Activated CD8-positive, alpha-beta T cell treated with anti-CD3 and anti-CD28 coated beads for 36 hours (primary cell): ENCODE measurements around the gene ABCA13. TPM values are rescaled to one million over a fixed set of nuclear protein-coding genes. Genes with fewer than 3 reads are reported as not detected.

ENCODE experiments used
- ATAC-seq: fragments of 200-7000 bp; cut with Tn5 transposase; one replicate; pipeline ENCODE4 v1.10.0; 2021; ENCODE audit warnings: mild to moderate bottlenecking, moderate library complexity
- CTCF ChIA-PET: fragments of 350-600 bp; sonication (Branson Sonifier 250); formaldehyde crosslinking; loops from one replicate; lab custom pipeline; 2021; ENCODE audit warnings: antibody characterized with exemption; lab: Charles Lee
- POLR2A ChIA-PET: fragments of 350-600 bp; sonication (Branson Sonifier 250); formaldehyde crosslinking; loops from one replicate; lab custom pipeline; 2021; ENCODE audit warnings: antibody characterized with exemption; lab: Charles Lee
- DNase-seq: peaks from one replicate; pipeline ENCODE4 v3.0.0-alpha.2; 2020
- H3K27ac Mint-ChIP-seq: one replicate; pipeline ENCODE4 v1.8.0; 2021; ENCODE audit warnings: mild to moderate bottlenecking, mixed read lengths
- H3K27me3 Mint-ChIP-seq: one replicate; pipeline ENCODE4 v1.8.0; 2021; ENCODE audit warnings: mixed read lengths
- H3K36me3 Mint-ChIP-seq: one replicate; pipeline ENCODE4 v1.8.0; 2021; ENCODE audit warnings: low read depth, mixed read lengths
- H3K4me1 Mint-ChIP-seq: one replicate; pipeline ENCODE4 v1.8.0; 2021; ENCODE audit warnings: low read depth, mixed read lengths
- H3K4me3 Mint-ChIP-seq: one replicate; pipeline ENCODE4 v1.8.0; 2021; ENCODE audit warnings: mild to moderate bottlenecking, moderate library complexity, mixed read lengths
- H3K9me3 Mint-ChIP-seq: one replicate; pipeline ENCODE4 v1.8.0; 2021; ENCODE audit warnings: mixed read lengths
- CTCF ChIP-seq: fragments of 200-600 bp; IDR thresholded peaks from one replicate; pipeline ENCODE4 v1.8.0; 2022; ENCODE audit warnings: antibody characterized with exemption, mild to moderate bottlenecking
- intact Hi-C: fragments of 100-400 bp; cut with micrococcal nuclease; formaldehyde crosslinking; loops from one replicate; pipeline ENCODE4 v1.10.0; 2022
- total RNA-seq, 2 experiments: library from RNA; stranded (reverse); gene quantifications; one replicate each; pipeline ENCODE4 v1.2.3, GENCODE V29; 2021

The ABCA13 gene
- total RNA-seq, 2 experiments from 2014 or later = not detected

- ATAC-seq (no peak), DNase-seq (no peak)
- Mint-ChIP-seq H3K27me3 (peaks cover 6% of the 10 kb centered on the region), H3K4me3 (no peak overlapping the region), H3K27ac (no peak overlapping the region), H3K4me1 (no peaks in the 10 kb centered on the region), H3K36me3 (no peaks in the 10 kb centered on the region), H3K9me3 (peaks cover 2% of the 10 kb centered on the region)
- ChIA-PET POLR2A (no interaction called here), CTCF (no interaction called here)
- no peak for TF ChIP-seq CTCF
- intact Hi-C loops = no loop called here
These were observed 42.0 kb downstream of the ABCA13 start for GRCh38 chr7:48213226-48213625.

GRCh38 chr7:48217266-48217665 is 46.0 kb downstream of the ABCA13 start:
- H3K27ac Mint-ChIP-seq = no peak overlapping the region
- peaks cover 4% of the 10 kb centered on the region for H3K27me3 Mint-ChIP-seq
- H3K9me3 Mint-ChIP-seq = peaks cover 2% of the 10 kb centered on the region
- no peak for TF ChIP-seq CTCF
- intact Hi-C loops = no loop called here
- no peak overlapping the region for H3K4me3 Mint-ChIP-seq
- no peaks in the 10 kb centered on the region for H3K36me3 Mint-ChIP-seq
- H3K4me1 Mint-ChIP-seq = no peaks in the 10 kb centered on the region
- no peak for DNase-seq
- ATAC-seq = no peak
- ChIA-PET POLR2A (no interaction called here), CTCF (no interaction called here)

GRCh38 chr7:48217753-48218152 is 46.5 kb downstream of the ABCA13 start:
- DNase-seq (no peak), ATAC-seq (no peak)
- Mint-ChIP-seq H3K27ac (no peak overlapping the region), H3K4me1 (no peaks in the 10 kb centered on the region), H3K36me3 (no peaks in the 10 kb centered on the region), H3K4me3 (no peak overlapping the region), H3K9me3 (peaks cover 2% of the 10 kb centered on the region), H3K27me3 (peaks cover 4% of the 10 kb centered on the region)
- TF ChIP-seq CTCF = no peak
- POLR2A ChIA-PET = no interaction called here
- intact Hi-C loops = no loop called here
- CTCF ChIA-PET = no interaction called here

DNA sequence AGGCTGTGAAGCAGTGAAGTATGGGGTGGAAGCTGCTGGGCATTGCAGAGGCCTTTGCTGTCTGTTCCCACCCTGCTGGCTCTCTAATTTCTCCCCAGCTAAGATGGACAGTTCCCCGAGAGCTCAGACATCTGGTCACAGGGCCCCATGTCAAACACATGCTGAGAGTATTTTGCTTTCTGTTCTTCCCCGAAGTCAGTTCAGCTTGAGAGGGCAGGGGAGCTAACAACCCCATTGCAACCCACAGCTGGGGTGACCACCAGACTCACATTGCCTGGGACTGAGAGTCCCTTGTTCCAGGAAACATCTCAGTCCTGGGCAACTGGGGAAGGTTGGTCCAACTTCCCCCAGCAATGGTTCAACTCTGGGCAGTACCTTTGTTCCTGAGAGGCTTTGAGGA is 52.8 kb downstream of the ABCA13 start:
- Mint-ChIP-seq H3K9me3 (no peaks in the 10 kb centered on the region), H3K27me3 (peaks cover 8% of the 10 kb centered on the region), H3K36me3 (no peaks in the 10 kb centered on the region), H3K27ac (no peak overlapping the region), H3K4me3 (no peak overlapping the region), H3K4me1 (no peaks in the 10 kb centered on the region)
- intact Hi-C loops = no loop called here
- DNase-seq (no peak), ATAC-seq (no peak)
- CTCF ChIA-PET = no interaction called here
- TF ChIP-seq CTCF = no peak
- POLR2A ChIA-PET = no interaction called here

- POLR2A ChIA-PET = no interaction called here
These were observed 53.8 kb downstream of the ABCA13 start for GRCh38 chr7:48225101-48225500.

More at GRCh38 chr7:48225101-48225500, 53.8 kb downstream of the ABCA13 start:
- no peak overlapping the region for H3K4me3 Mint-ChIP-seq
- H3K4me1 Mint-ChIP-seq = no peaks in the 10 kb centered on the region
- no peaks in the 10 kb centered on the region for H3K9me3 Mint-ChIP-seq
- CTCF ChIA-PET = no interaction called here
- ATAC-seq (no peak), DNase-seq (no peak)
- no peak overlapping the region for H3K27ac Mint-ChIP-seq
- TF ChIP-seq CTCF = no peak
- peaks cover 6% of the 10 kb centered on the region for H3K27me3 Mint-ChIP-seq
- intact Hi-C loops = no loop called here
- H3K36me3 Mint-ChIP-seq = no peaks in the 10 kb centered on the region
